ENCODE data around the gene PRELP. TPM values are rescaled to one million over a fixed set of nuclear protein-coding genes. Genes with fewer than 3 reads are reported as not detected.

Gene PRELP
- total RNA-seq, 1 experiment from 2014 or later = 0.07 TPM

DNA sequence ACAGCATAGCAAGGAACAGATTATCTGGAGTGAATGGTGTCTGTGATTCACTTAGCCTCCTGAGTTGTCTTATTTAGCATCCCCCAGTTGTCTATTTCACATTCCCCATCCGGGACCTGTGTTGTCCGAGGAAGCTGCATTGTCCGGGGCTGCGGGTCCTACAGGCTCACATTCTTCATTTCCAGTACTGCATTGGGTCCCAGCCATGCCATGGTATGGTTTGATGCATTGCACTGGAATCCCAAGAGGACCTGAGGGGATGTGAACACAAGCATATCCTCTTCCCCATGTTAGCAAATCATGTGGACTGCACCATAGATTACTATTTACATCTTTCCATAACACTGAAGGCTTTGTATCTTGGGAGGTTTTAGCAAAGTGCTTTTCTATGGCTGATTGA lies 48.2 kb upstream of the PRELP start:
- Histone ChIP-seq H4K20me1 (ENCODE audit: control insufficient read depth, insufficient read depth, insufficient read length) (no peaks in the 10 kb centered on the region), H3K27me3 (ENCODE audit: insufficient read depth, low read length) (no peaks in the 10 kb centered on the region), H3K4me2 (ENCODE audit: insufficient read depth, insufficient read length, low read length) (no peak overlapping the region), H3K79me1 (ENCODE audit: insufficient read depth, low read depth, low read length, poor library complexity, severe bottlenecking) (no peaks in the 10 kb centered on the region), H2BK120ac (ENCODE audit: low read depth, low read length, poor library complexity, severe bottlenecking) (no peak overlapping the region), H3K56ac (ENCODE audit: insufficient read length, low read depth, low read length) (no peak overlapping the region), H3K4me1 (ENCODE audit: insufficient read depth, low read length) (no peaks in the 10 kb centered on the region), H2AK5ac (ENCODE audit: insufficient read length, low read length) (no peak overlapping the region), H3T11ph (ENCODE audit: low read length) (no peak overlapping the region), H2BK5ac (ENCODE audit: insufficient read length, low read length) (no peak overlapping the region), H3K27ac (ENCODE audit: insufficient read length, low read depth, low read length) (no peak overlapping the region), H3K9ac (ENCODE audit: extremely low read depth, insufficient read length, low read length) (no peak overlapping the region), H4K5ac (ENCODE audit: insufficient read length, low read depth, low read length) (no peak overlapping the region), H3K23ac (ENCODE audit: insufficient read length, low read depth, low read length) (no peak overlapping the region), H2BK12ac (ENCODE audit: insufficient read length, low read depth, low read length) (no peak overlapping the region), H4K8ac (replicated peaks; ENCODE audit: insufficient read length, low read depth, low read length) (no peak overlapping the region), H3K14ac (ENCODE audit: insufficient read depth, low read length) (no peak overlapping the region), H3K23me2 (ENCODE audit: insufficient read length, low read depth, low read length, poor library complexity, severe bottlenecking) (no peaks in the 10 kb centered on the region), H2BK15ac (ENCODE audit: low read depth, low read length) (no peak overlapping the region), H3K9me3 (ENCODE audit: control insufficient read depth, low read depth, low read length) (no peaks in the 10 kb centered on the region), H2AFZ (ENCODE audit: low read length) (no peak overlapping the region), H3K4ac (ENCODE audit: low read depth, low read length) (no peak overlapping the region), H4K91ac (ENCODE audit: insufficient read length, low read depth, low read length) (no peak overlapping the region), H2BK20ac (ENCODE audit: low read depth, low read length, poor library complexity, severe bottlenecking) (no peak overlapping the region), H3K79me2 (ENCODE audit: insufficient read depth, low read length) (no peaks in the 10 kb centered on the region), H3K18ac (ENCODE audit: insufficient read length, low read depth, low read length) (no peak overlapping the region)
- Mint-ChIP-seq H3K27ac (no peak overlapping the region; a peak in 1 of 7 replicates), H3K4me1 (no peaks in the 10 kb centered on the region; a peak in 1 of 4 replicates), H3K9me3 (no peaks in the 10 kb centered on the region), H3K4me3 (no peak overlapping the region), H3K27me3 (ENCODE audit: low read depth) (peaks cover 38% of the 10 kb centered on the region), H3K36me3 (ENCODE audit: insufficient read depth in 1 of 3, low read depth in 3 of 3) (no peaks in the 10 kb centered on the region)
- TF ChIP-seq, protein P1, sequence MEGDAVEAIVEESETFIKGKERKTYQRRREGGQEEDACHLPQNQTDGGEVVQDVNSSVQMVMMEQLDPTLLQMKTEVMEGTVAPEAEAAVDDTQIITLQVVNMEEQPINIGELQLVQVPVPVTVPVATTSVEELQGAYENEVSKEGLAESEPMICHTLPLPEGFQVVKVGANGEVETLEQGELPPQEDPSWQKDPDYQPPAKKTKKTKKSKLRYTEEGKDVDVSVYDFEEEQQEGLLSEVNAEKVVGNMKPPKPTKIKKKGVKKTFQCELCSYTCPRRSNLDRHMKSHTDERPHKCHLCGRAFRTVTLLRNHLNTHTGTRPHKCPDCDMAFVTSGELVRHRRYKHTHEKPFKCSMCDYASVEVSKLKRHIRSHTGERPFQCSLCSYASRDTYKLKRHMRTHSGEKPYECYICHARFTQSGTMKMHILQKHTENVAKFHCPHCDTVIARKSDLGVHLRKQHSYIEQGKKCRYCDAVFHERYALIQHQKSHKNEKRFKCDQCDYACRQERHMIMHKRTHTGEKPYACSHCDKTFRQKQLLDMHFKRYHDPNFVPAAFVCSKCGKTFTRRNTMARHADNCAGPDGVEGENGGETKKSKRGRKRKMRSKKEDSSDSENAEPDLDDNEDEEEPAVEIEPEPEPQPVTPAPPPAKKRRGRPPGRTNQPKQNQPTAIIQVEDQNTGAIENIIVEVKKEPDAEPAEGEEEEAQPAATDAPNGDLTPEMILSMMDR (conservative IDR thresholded peaks at IDR 0.05) = no peak
- DNase-seq = no peak
- no CpG with 5 or more reads among the region's 4 CpGs for WGBS (ENCODE audit: extremely low coverage, insufficient read length, low lambda C conversion rate)

Measured in H9 (cell line).